GM12878 (cell line): Measurements from ENCODE around the gene FKBP9. TPM values are rescaled to one million over a fixed set of nuclear protein-coding genes. Genes with fewer than 3 reads are reported as not detected.

Source experiments
- ATAC-seq: fragments of 200-7000 bp; cut with Tn5 transposase; 3 replicates; pipeline ENCODE4 v1.9.1; 2020; ENCODE audit warnings: mild to moderate bottlenecking, moderate library complexity
- BruUV-seq: library from RNA; stranded (reverse); fragments of 400-500 nt; replicated peaks from 2 replicates; lab custom pipeline; 2021; lab: Mats Ljungman, UMichigan
- CTCF ChIA-PET: fragments of 300-600 bp; sonication (Branson Sonifier 250); formaldehyde crosslinking; extraction: SDS; loops from one replicate; lab custom pipeline; 2021; ENCODE audit warnings: inconsistent platforms; lab: Yijun Ruan, JAX
- POLR2A ChIA-PET: fragments of 350-600 bp; formaldehyde crosslinking; extraction: SDS; loops from one replicate; lab custom pipeline; 2021; ENCODE audit warnings: inconsistent platforms; lab: Charles Lee
- RAD21 ChIA-PET: fragments of 300-600 bp; sonication (Branson Sonifier 250); formaldehyde crosslinking; loops from one replicate; lab custom pipeline; 2023; ENCODE audit warnings: antibody characterized with exemption; ENCODE audit not compliant: unreplicated experiment; lab: Charles Lee
- SMC1A ChIA-PET: fragments of 300-600 bp; sonication (Branson Sonifier 250); formaldehyde crosslinking; loops from one replicate; lab custom pipeline; 2023; ENCODE audit not compliant: unreplicated experiment, uncharacterized antibody; lab: Charles Lee
- DNase-seq: peaks from one replicate; pipeline ENCODE4 v3.0.0-alpha.2; 2011; ENCODE audit warnings: low read depth, low spot score
- FAIRE-seq: peaks from 3 replicates; lab custom pipeline; 2011; peaks lifted over from hg19 to GRCh38; lab: Jason Lieb, UNC
- H2AFZ ChIP-seq: 2 replicates; pipeline ENCODE4 v1.6.0; 2011; ENCODE audit warnings: low read depth, low read length, control low read depth; ENCODE audit not compliant: control insufficient read depth
- H3K27ac ChIP-seq: 2 replicates; pipeline ENCODE4 v1.5.1; 2011; ENCODE audit warnings: control low read depth; ENCODE audit not compliant: control insufficient read depth, insufficient read depth
- H3K27me3 ChIP-seq, 2 experiments: replicated peaks in 1 of 2; 2 replicates each; pipeline versions ENCODE4 v1.6.0 to v1.6.1; 2011; ENCODE audit warnings: low read length in 1 of 2; ENCODE audit not compliant: control insufficient read depth in 2 of 2, insufficient read depth in 2 of 2
- H3K36me3 ChIP-seq, 2 experiments: 2 replicates each; pipeline ENCODE4 v1.5.1; 2011; ENCODE audit warnings: low read length in 1 of 2; ENCODE audit not compliant: control insufficient read depth in 2 of 2, insufficient read depth in 2 of 2
- H3K4me1 ChIP-seq: 2 replicates; pipeline ENCODE4 v1.6.1; 2011; ENCODE audit warnings: mild to moderate bottlenecking, low read length, moderate library complexity, mixed read lengths; ENCODE audit not compliant: control insufficient read depth, insufficient read depth
- H3K4me2 ChIP-seq: 2 replicates; pipeline ENCODE4 v1.6.0; 2011; ENCODE audit warnings: control low read depth; ENCODE audit not compliant: control insufficient read depth, insufficient read depth
- H3K4me3 ChIP-seq: fragments of 200-600 bp; sonication (generic); 2 replicates; pipeline ENCODE4 v1.5.1; 2016
- H3K79me2 ChIP-seq: 2 replicates; pipeline ENCODE4 v1.6.0; 2011; ENCODE audit warnings: low read length; ENCODE audit not compliant: control insufficient read depth, insufficient read depth
- H3K9ac ChIP-seq: 2 replicates; pipeline ENCODE4 v1.8.0; 2011; ENCODE audit warnings: low read length, control low read depth, mixed read lengths; ENCODE audit not compliant: control insufficient read depth, insufficient read depth
- H3K9me3 ChIP-seq: replicated peaks from 3 replicates; pipeline ENCODE4 v1.5.1; 2011; ENCODE audit warnings: mild to moderate bottlenecking, low read length; ENCODE audit not compliant: control insufficient read depth, insufficient read depth
- H4K20me1 ChIP-seq: 2 replicates; pipeline ENCODE4 v1.6.0; 2011; ENCODE audit not compliant: control insufficient read depth, insufficient read depth
- EZH2 ChIP-seq: IDR thresholded peaks from 2 replicates; pipeline ENCODE4 v1.6.1; 2012; ENCODE audit warnings: low read depth, mild to moderate bottlenecking, control low read depth, inconsistent platforms, low read length, borderline replicate concordance; ENCODE audit not compliant: control insufficient read depth
- RB1 ChIP-seq: fragments of 450-650 bp; formaldehyde crosslinking; IDR thresholded peaks from 2 replicates; pipeline ENCODE4 v1.6.1; 2017; ENCODE audit warnings: mild to moderate bottlenecking, borderline replicate concordance
- SIX5 ChIP-seq: IDR thresholded peaks from 2 replicates; pipeline ENCODE4 v1.6.1; 2011; ENCODE audit warnings: mild to moderate bottlenecking, low read depth, low read length, moderate library complexity; ENCODE audit not compliant: severe bottlenecking
- ZNF207 ChIP-seq: fragments of 450-650 bp; IDR thresholded peaks from 2 replicates; pipeline ENCODE4 v1.6.1; 2014; ENCODE audit warnings: antibody characterized with exemption, mild to moderate bottlenecking, borderline replicate concordance
- WGBS: methylation state at CpG from one replicate; pipeline ENCODE4 v1.1.6; 2016; ENCODE audit warnings: low lambda C conversion rate; ENCODE audit not compliant: insufficient replicate concordance, insufficient coverage; ENCODE audit errors: missing lambda C conversion rate; 5-methylcytosine and 5-hydroxymethylcytosine counted together
- in situ Hi-C: fragments of 300-500 bp; cut with MboI; formaldehyde crosslinking; loops from 9 replicates; pipeline ENCODE4 v1.14.3; 2018; ENCODE audit warnings: mixed read lengths
- intact Hi-C: fragments of 100-400 bp; cut with micrococcal nuclease; formaldehyde crosslinking; loops from one replicate; pipeline ENCODE4 v1.14.2; 2022; ENCODE audit not compliant: unreplicated experiment
- polyA plus RNA-seq, 11 experiments: library from polyadenylated mRNA; depleted of rRNA in 4 of 11; unstranded in 6 of 11; stranded (reverse) in 5 of 11; fragments of >200 nt; fragmentation: Nextera tagmentation in 4 of 11; fragmentation: Illumina TruSeq in 1 of 11; extraction: Ambion mirVana in 4 of 11; extraction: Trizol in 1 of 11; gene quantifications; 1 replicate in 1 of 11; 2 replicates in 10 of 11; pipeline versions ENCODE4 v1.2.1 to v1.2.3, GENCODE V29; 2011 to 2016; ENCODE audit warnings: inconsistent platforms in 2 of 11, missing spikeins in 2 of 11, low read depth in 1 of 11
- total RNA-seq, 4 experiments: library from RNA; depleted of rRNA in 3 of 4; stranded (reverse); fragments of >200 nt in 3 of 4; fragmentation: Illumina TruSeq in 1 of 4; extraction: Trizol in 1 of 4; gene quantifications; 2 replicates each; pipeline versions ENCODE4 v1.2.1 to v1.2.3, GENCODE V29; 2013 to 2021
- TF ChIP-seq, protein P1 (sequence below): IDR thresholded peaks from 2 replicates; pipeline ENCODE4 v1.6.1; 2011; ENCODE audit warnings: low read depth, mild to moderate bottlenecking, low read length, moderate library complexity, borderline replicate concordance; ENCODE audit errors: extremely low read depth
- TF ChIP-seq, protein P2 (sequence below): fragments of 450-650 bp; formaldehyde crosslinking; IDR thresholded peaks from 2 replicates; pipeline ENCODE4 v1.4.0; 2022; ENCODE audit warnings: mild to moderate bottlenecking, moderate library complexity

FKBP9 gene
- total and polyA plus RNA-seq, 10 of the 15 experiments (the other 5 are each of a cell fraction or from before 2014, with no cell fraction given) = 0.04 to 6.6 (median 2.6) TPM

DNA sequence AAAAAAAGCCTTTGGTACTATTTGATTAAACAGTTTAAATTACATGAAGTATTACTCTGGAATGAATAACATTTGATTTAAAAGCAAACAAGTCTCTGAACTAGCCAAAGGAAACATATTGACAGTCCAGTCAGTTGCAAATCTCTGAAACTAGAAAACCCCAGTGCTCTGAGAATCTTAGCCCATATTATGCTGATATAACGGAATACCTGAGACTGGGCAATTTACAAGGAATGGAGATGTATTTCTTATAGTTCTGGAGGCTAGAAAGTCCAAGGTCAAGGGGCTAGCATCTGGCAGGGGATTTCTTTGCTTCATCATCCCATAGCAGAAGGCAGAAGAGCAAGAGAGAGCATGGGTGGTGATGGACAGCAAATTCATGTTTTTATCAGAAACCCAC lies 21.7 kb upstream of the FKBP9 start:
- RAD21 ChIA-PET = no interaction called here
- H3K9ac ChIP-seq = no peak overlapping the region
- TF ChIP-seq RB1 = no peak
- TF ChIP-seq, protein P1, sequence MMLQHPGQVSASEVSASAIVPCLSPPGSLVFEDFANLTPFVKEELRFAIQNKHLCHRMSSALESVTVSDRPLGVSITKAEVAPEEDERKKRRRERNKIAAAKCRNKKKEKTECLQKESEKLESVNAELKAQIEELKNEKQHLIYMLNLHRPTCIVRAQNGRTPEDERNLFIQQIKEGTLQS = no peak
- no peak for TF ChIP-seq ZNF207
- TF ChIP-seq EZH2 = no peak
- TF ChIP-seq SIX5 = no peak
- TF ChIP-seq, protein P2, sequence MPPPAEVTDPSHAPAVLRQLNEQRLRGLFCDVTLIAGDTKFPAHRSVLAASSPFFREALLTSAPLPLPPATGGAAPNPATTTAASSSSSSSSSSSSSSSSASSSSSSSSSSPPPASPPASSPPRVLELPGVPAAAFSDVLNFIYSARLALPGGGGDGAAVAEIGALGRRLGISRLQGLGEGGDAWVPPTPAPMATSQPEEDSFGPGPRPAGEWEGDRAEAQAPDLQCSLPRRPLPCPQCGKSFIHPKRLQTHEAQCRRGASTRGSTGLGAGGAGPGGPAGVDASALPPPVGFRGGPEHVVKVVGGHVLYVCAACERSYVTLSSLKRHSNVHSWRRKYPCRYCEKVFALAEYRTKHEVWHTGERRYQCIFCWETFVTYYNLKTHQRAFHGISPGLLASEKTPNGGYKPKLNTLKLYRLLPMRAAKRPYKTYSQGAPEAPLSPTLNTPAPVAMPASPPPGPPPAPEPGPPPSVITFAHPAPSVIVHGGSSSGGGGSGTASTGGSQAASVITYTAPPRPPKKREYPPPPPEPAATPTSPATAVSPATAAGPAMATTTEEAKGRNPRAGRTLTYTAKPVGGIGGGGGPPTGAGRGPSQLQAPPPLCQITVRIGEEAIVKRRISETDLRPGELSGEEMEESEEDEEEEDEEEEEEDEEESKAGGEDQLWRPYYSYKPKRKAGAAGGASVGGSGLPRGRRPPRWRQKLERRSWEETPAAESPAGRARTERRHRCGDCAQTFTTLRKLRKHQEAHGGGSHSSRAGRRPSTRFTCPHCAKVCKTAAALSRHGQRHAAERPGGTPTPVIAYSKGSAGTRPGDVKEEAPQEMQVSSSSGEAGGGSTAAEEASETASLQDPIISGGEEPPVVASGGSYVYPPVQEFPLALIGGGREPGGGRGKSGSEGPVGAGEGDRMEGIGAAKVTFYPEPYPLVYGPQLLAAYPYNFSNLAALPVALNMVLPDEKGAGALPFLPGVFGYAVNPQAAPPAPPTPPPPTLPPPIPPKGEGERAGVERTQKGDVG (CRISPR knock-in tag) = no peak
- TF ChIP-seq, all 136 proteins: peak for 0
- POLR2A ChIA-PET = no interaction called here
- Histone ChIP-seq H3K27me3 (no peaks in the 10 kb centered on the region), H3K27ac (no peak overlapping the region), H3K4me2 (no peak overlapping the region), H3K4me1 (no peaks in the 10 kb centered on the region), H3K36me3 (no peaks in the 10 kb centered on the region), H3K4me3 (no peak overlapping the region), H4K20me1 (no peaks in the 10 kb centered on the region), H3K79me2 (no peaks in the 10 kb centered on the region), H3K9me3 (no peaks in the 10 kb centered on the region), H2AFZ (no peak overlapping the region)
- 91% methylated on average over 1 of the region's 1 CpG for WGBS
- CTCF ChIA-PET = no interaction called here
- in situ Hi-C loops (no loop called here), intact Hi-C loops (no loop called here)
- BruUV-seq = no TSS peak
- ATAC-seq (no peak), DNase-seq (no peak), FAIRE-seq (no peak)
- SMC1A ChIA-PET = no interaction called here
